NCI-H2171 (cell line): ENCODE measurements around the gene NLRP12.
"Not testable (repeated sequence)": the region's sequence is repeated elsewhere in the genome, so short reads cannot be mapped to it uniquely, and the experiment has no call there.

Experiments
- DNase-seq: peaks from one replicate; lab custom pipeline; 2025; lab: John Stamatoyannopoulos, UW

NLRP12 gene

GRCh38 chr19:53781332-53781731 lies 42.8 kb downstream of the NLRP12 start:
- DNase-seq, result not testable (repeated sequence)

GRCh38 chr19:53780506-53780905 lies 43.6 kb downstream of the NLRP12 start:
- DNase-seq, result no peak

GRCh38 chr19:53775524-53775923 lies 48.6 kb downstream of the NLRP12 start:
- no peak for DNase-seq

- not testable (repeated sequence) for DNase-seq
Observed at GRCh38 chr19:53774491-53774890, 49.6 kb downstream of the NLRP12 start.

- DNase-seq, result no peak
Observed at GRCh38 chr19:53773999-53774398, 50.1 kb downstream of the NLRP12 start.

GRCh38 chr19:53772943-53773342 lies 51.2 kb downstream of the NLRP12 start:
- DNase-seq, result peak; percentile 7

- no peak for DNase-seq
Observed at GRCh38 chr19:53771144-53771543, 53.0 kb downstream of the NLRP12 start.

GRCh38 chr19:53769696-53770309 lies 54.3 kb downstream of the NLRP12 start:
- not testable (repeated sequence) for DNase-seq

GRCh38 chr19:53768401-53768800 lies 55.7 kb downstream of the NLRP12 start:
- no peak for DNase-seq

- DNase-seq, result not testable (repeated sequence)
Observed at GRCh38 chr19:53758991-53759390, 65.1 kb downstream of the NLRP12 start.
